Right atrium auricular region (tissue), 2 donors: ENCODE data around the gene JAG2. TPM values are rescaled to one million over a fixed set of nuclear protein-coding genes. Genes with fewer than 3 reads are reported as not detected.

Experiments used
- DNase-seq: peaks from one replicate; pipeline ENCODE4 v3.0.0-alpha.2; 2019; ENCODE audit warnings: low spot score
- H3K27ac ChIP-seq, 2 donors: fragments of 200-600 bp; sonication (generic); 1 replicate in 1 of 2; 2 replicates in 1 of 2; pipeline ENCODE4 v1.5.1; 2016 to 2019
- H3K27me3 ChIP-seq, 2 donors: fragments of 200-600 bp; sonication (generic); one replicate each; pipeline versions ENCODE4 v1.5.1 to v1.6.0; 2017 to 2019
- H3K36me3 ChIP-seq: fragments of 200-600 bp; sonication (generic); one replicate; pipeline ENCODE4 v1.5.1; 2016
- H3K4me1 ChIP-seq, 2 donors: fragments of 200-600 bp; sonication (generic); one replicate each; pipeline versions ENCODE4 v1.5.1 to v1.6.0; 2017 to 2019
- H3K4me3 ChIP-seq, 2 donors: fragments of 200-600 bp; sonication (generic); 1 replicate in 1 of 2; 2 replicates in 1 of 2; pipeline ENCODE4 v1.5.1; 2017 to 2019; ENCODE audit warnings: mild to moderate bottlenecking in 1 of 2, moderate library complexity in 1 of 2
- H3K9me3 ChIP-seq, 2 donors: fragments of 200-600 bp; sonication (generic); one replicate each; pipeline ENCODE4 v1.5.1; 2019
- CTCF ChIP-seq, 2 donors: fragments of 200-600 bp; sonication (generic); IDR thresholded peaks; one replicate each; pipeline ENCODE4 v1.5.1; 2019; ENCODE audit warnings: antibody characterized with exemption in 2 of 2
- total RNA-seq, 2 donors: library from RNA; depleted of rRNA; stranded (reverse); fragments of >200 nt; gene quantifications; one replicate each; pipeline ENCODE4 v1.1.0, GENCODE V29; 2016

The JAG2 gene
- total RNA-seq, 2 donors from 2014 or later, result 14.5 to 17.3 TPM

GRCh38 chr14:105201925-105202513, 33.4 kb upstream of the JAG2 start:
- no peak for DNase-seq
- Histone ChIP-seq H3K27me3 (no peaks in the 10 kb centered on the region), H3K4me1 (peaks cover 0 to 91% of the 10 kb centered on the region in 2 donors), H3K9me3 (no peaks in the 10 kb centered on the region), H3K4me3 (no peak overlapping the region), H3K27ac (peak overlapping the region; percentile 9 to 22), H3K36me3 (no peaks in the 10 kb centered on the region)
- TF ChIP-seq CTCF (IDR thresholded peaks at IDR 0.05), result no peak

GRCh38 chr14:105201156-105201924, 32.8 kb upstream of the JAG2 start:
- H3K36me3 ChIP-seq, result no peaks in the 10 kb centered on the region
- peaks cover 0 to 92% of the 10 kb centered on the region in 2 donors for H3K4me1 ChIP-seq
- no peak overlapping the region for H3K4me3 ChIP-seq
- peak overlapping the region; percentile 9 to 22 for H3K27ac ChIP-seq
- DNase-seq, result no peak
- H3K27me3 ChIP-seq, result peaks cover 3 to 5% of the 10 kb centered on the region in 2 donors
- TF ChIP-seq CTCF (IDR thresholded peaks at IDR 0.05), result peak in 1 of 2 donors; percentile 24
- H3K9me3 ChIP-seq, result no peaks in the 10 kb centered on the region

- peaks cover 0 to 92% of the 10 kb centered on the region in 2 donors for H3K4me1 ChIP-seq
- no peak for DNase-seq
- no peaks in the 10 kb centered on the region for H3K9me3 ChIP-seq
- H3K27me3 ChIP-seq, result peaks cover 4 to 11% of the 10 kb centered on the region in 2 donors
- H3K4me3 ChIP-seq, result no peak overlapping the region
- no peak for TF ChIP-seq CTCF (IDR thresholded peaks at IDR 0.05)
- no peaks in the 10 kb centered on the region for H3K36me3 ChIP-seq
- H3K27ac ChIP-seq, result no peak overlapping the region
Observed at GRCh38 chr14:105200641-105201040, 32.1 kb upstream of the JAG2 start.

GRCh38 chr14:105200074-105200473, 31.5 kb upstream of the JAG2 start:
- peaks cover 0 to 92% of the 10 kb centered on the region in 2 donors for H3K4me1 ChIP-seq
- no peak for DNase-seq
- no peaks in the 10 kb centered on the region for H3K36me3 ChIP-seq
- no peak overlapping the region for H3K27ac ChIP-seq
- peaks cover 4 to 16% of the 10 kb centered on the region in 2 donors for H3K27me3 ChIP-seq
- H3K9me3 ChIP-seq, result no peaks in the 10 kb centered on the region
- no peak for TF ChIP-seq CTCF (IDR thresholded peaks at IDR 0.05)
- H3K4me3 ChIP-seq, result no peak overlapping the region

GRCh38 chr14:105199093-105199492, 30.5 kb upstream of the JAG2 start:
- no peaks in the 10 kb centered on the region for H3K36me3 ChIP-seq
- TF ChIP-seq CTCF (IDR thresholded peaks at IDR 0.05), result no peak
- H3K27ac ChIP-seq, result peak overlapping the region; percentile 46 to 57
- DNase-seq, result no peak
- H3K9me3 ChIP-seq, result no peaks in the 10 kb centered on the region
- H3K27me3 ChIP-seq, result peaks cover 4 to 20% of the 10 kb centered on the region in 2 donors
- H3K4me1 ChIP-seq, result peaks cover 0 to 92% of the 10 kb centered on the region in 2 donors
- H3K4me3 ChIP-seq, result no peak overlapping the region
